Subcutaneous abdominal adipose tissue (tissue), 5 donors: Measurements from ENCODE around the gene BST1.

Experiments used
- H3K27ac ChIP-seq: one replicate; pipeline ENCODE4 v1.7.0; 2013; ENCODE audit warnings: low read depth, mild to moderate bottlenecking, inconsistent platforms, low read length, moderate library complexity
- H3K27me3 ChIP-seq, 5 donors: one replicate each; pipeline ENCODE4 v1.7.0; 2013; ENCODE audit warnings: low read length in 5 of 5, inconsistent platforms in 1 of 5; ENCODE audit not compliant: control insufficient read depth in 5 of 5, insufficient read depth in 4 of 5
- H3K36me3 ChIP-seq, 5 donors: one replicate each; pipeline ENCODE4 v1.7.0; 2013; ENCODE audit warnings: low read length in 5 of 5; ENCODE audit not compliant: control insufficient read depth in 5 of 5, insufficient read depth in 5 of 5
- H3K4me1 ChIP-seq, 5 donors: one replicate each; pipeline ENCODE4 v1.7.0; 2013; ENCODE audit warnings: low read length in 5 of 5, mild to moderate bottlenecking in 3 of 5, moderate library complexity in 1 of 5; ENCODE audit not compliant: control insufficient read depth in 5 of 5, insufficient read depth in 5 of 5
- H3K4me3 ChIP-seq, 5 donors: one replicate each; pipeline ENCODE4 v1.7.0; 2013; ENCODE audit warnings: low read length in 5 of 5, low read depth in 1 of 5
- H3K9ac ChIP-seq, 5 donors: one replicate each; pipeline ENCODE4 v1.7.0; 2013; ENCODE audit warnings: low read length in 5 of 5, mild to moderate bottlenecking in 4 of 5, moderate library complexity in 3 of 5
- H3K9me3 ChIP-seq, 5 donors: one replicate each; pipeline ENCODE4 v1.7.0; 2013; ENCODE audit warnings: low read length in 5 of 5; ENCODE audit not compliant: control insufficient read depth in 5 of 5
- donor health status: healthy.
- donor health status: healthy.
- donor health status: healthy.
- donor health status: healthy.
- donor health status: healthy.

Gene BST1, protein sequence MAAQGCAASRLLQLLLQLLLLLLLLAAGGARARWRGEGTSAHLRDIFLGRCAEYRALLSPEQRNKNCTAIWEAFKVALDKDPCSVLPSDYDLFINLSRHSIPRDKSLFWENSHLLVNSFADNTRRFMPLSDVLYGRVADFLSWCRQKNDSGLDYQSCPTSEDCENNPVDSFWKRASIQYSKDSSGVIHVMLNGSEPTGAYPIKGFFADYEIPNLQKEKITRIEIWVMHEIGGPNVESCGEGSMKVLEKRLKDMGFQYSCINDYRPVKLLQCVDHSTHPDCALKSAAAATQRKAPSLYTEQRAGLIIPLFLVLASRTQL

DNA sequence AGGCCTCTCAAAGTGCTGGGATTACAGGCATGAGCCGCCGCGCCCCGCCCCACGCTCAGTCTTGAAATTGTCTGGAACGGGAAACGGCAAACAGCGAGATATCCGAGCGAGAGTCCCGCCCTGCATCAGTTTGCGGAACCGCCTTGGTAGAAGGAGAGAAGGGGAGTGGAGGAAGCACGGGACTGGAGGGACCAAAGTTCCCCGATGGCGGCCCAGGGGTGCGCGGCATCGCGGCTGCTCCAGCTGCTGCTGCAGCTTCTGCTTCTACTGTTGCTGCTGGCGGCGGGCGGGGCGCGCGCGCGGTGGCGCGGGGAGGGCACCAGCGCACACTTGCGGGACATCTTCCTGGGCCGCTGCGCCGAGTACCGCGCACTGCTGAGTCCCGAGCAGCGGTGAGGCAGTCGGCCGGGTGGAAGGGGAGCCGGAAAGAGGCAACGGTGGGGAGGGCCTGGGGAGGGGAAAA lies at the start of gene BST1:
Gene BST1 (plus strand): TSS at position 125 of the 463 bp plus-strand sequence. CDS start 80 bp downstream, at position 205.
- no peak within 1 kb of the TSS for H3K27ac ChIP-seq
- no peaks in the 10 kb centered on the region for H3K9me3 ChIP-seq
- peak within 1 kb of the TSS; percentile 70 to 74 (median 71) for H3K4me3 ChIP-seq
- peak within 1 kb of the TSS in 4 of 5 donors; percentile 21 to 69 (median 46) for H3K9ac ChIP-seq
- H3K36me3 ChIP-seq = no peaks in the 10 kb centered on the region
- H3K4me1 ChIP-seq = peaks cover 0 to 34% (median 21%) of the 10 kb centered on the region in 5 donors
- no peaks in the 10 kb centered on the region for H3K27me3 ChIP-seq

- peak overlapping the region; percentile 87 to 93 (median 91) for H3K9ac ChIP-seq
- H3K27me3 ChIP-seq = no peaks in the 10 kb centered on the region
- peak overlapping the region; percentile 99 for H3K27ac ChIP-seq
Observed at GRCh38 chr4:15653420-15653819, 49.4 kb upstream of the BST1 start.

GRCh38 chr4:15653864-15654592 lies 48.8 kb upstream of the BST1 start:
- H3K36me3 ChIP-seq = no peaks in the 10 kb centered on the region
- peak overlapping the region; percentile 99 for H3K27ac ChIP-seq
- H3K9ac ChIP-seq = peak overlapping the region; percentile 87 to 93 (median 91)
- no peaks in the 10 kb centered on the region for H3K27me3 ChIP-seq
- peak overlapping the region; percentile 74 to 94 (median 86) for H3K4me3 ChIP-seq
- H3K9me3 ChIP-seq = no peaks in the 10 kb centered on the region
- peaks cover 5 to 72% (median 54%) of the 10 kb centered on the region in 5 donors for H3K4me1 ChIP-seq

More at GRCh38 chr4:15653420-15653819, 49.4 kb upstream of the BST1 start:
- peak overlapping the region; percentile 74 to 94 (median 86) for H3K4me3 ChIP-seq
- H3K36me3 ChIP-seq = no peaks in the 10 kb centered on the region
- peaks cover 5 to 76% (median 54%) of the 10 kb centered on the region in 5 donors for H3K4me1 ChIP-seq
- H3K9me3 ChIP-seq = no peaks in the 10 kb centered on the region

DNA sequence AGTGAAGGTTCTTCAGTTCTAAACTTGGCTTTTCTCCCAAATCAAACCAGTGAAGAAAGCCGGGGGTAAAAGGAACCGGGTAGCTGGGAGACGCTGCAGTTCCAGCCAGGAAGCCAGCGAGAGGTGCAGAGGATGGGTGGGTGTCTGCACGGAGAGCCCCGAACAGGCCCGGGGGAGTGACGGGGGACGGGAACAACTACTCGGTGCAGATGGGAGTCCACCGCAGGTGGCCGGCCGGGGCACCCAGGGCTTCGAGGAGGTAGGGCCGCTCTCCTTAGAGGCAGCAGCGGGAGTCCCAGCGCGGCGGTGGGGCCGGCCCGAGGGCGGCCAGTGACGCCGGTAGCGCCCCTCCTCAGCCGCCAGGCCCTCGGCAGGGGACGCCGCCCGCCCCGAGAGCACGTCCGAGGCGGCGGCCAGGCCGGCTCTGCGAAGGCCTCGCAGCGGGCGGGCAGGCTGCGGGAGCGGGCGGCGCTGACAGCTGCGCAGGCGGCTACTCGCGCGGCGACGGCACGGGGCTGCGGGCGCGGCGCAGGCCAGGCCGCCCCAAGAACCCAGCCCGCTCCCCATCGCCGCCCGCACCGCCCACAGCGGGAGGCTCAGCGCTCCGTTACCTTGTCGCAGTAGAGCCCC lies 48.2 kb upstream of the BST1 start:
- no peaks in the 10 kb centered on the region for H3K9me3 ChIP-seq
- peak overlapping the region; percentile 99 for H3K27ac ChIP-seq

GRCh38 chr4:15655223-15656037 lies 47.4 kb upstream of the BST1 start, which contains the start of gene FBXL5:
Gene FBXL5 (minus strand): TSS chr4:15655357. CDS start chr4:15655287, 70 bp downstream.
- H3K9ac ChIP-seq = peak within 1 kb of the TSS; percentile 87 to 98 (median 96)
- no peaks in the 10 kb centered on the region for H3K27me3 ChIP-seq
- no peaks in the 10 kb centered on the region for H3K36me3 ChIP-seq
- peak within 1 kb of the TSS; percentile 99 for H3K27ac ChIP-seq
- H3K9me3 ChIP-seq = no peaks in the 10 kb centered on the region
- H3K4me1 ChIP-seq = peaks cover 5 to 75% (median 59%) of the 10 kb centered on the region in 5 donors
- peak within 1 kb of the TSS; percentile 74 to 94 (median 86) for H3K4me3 ChIP-seq

More for the DNA sequence above, 48.2 kb upstream of the BST1 start:
- Histone ChIP-seq H3K4me1 (peaks cover 5 to 73% (median 59%) of the 10 kb centered on the region in 5 donors), H3K4me3 (peak overlapping the region; percentile 74 to 94 (median 86)), H3K36me3 (no peaks in the 10 kb centered on the region), H3K9ac (peak overlapping the region; percentile 87 to 93 (median 91)), H3K27me3 (no peaks in the 10 kb centered on the region)

GRCh38 chr4:15656038-15656470 lies 46.8 kb upstream of the BST1 start:
- H3K4me3 ChIP-seq = peak overlapping the region; percentile 68 to 90 (median 74)
- peaks cover 5 to 71% (median 55%) of the 10 kb centered on the region in 5 donors for H3K4me1 ChIP-seq
- H3K36me3 ChIP-seq = no peaks in the 10 kb centered on the region
- no peaks in the 10 kb centered on the region for H3K27me3 ChIP-seq
- peak overlapping the region; percentile 78 to 98 (median 96) for H3K9ac ChIP-seq
- H3K9me3 ChIP-seq = no peaks in the 10 kb centered on the region
- H3K27ac ChIP-seq = peak overlapping the region; percentile 99

GRCh38 chr4:15657366-15657765 lies 45.5 kb upstream of the BST1 start:
- no peaks in the 10 kb centered on the region for H3K27me3 ChIP-seq
- H3K9ac ChIP-seq = peak overlapping the region in 3 of 5 donors; percentile 1 to 17 (median 14)
- H3K27ac ChIP-seq = peak overlapping the region; percentile 99
- peaks cover 5 to 58% (median 41%) of the 10 kb centered on the region in 5 donors for H3K4me1 ChIP-seq
- no peak overlapping the region for H3K4me3 ChIP-seq
- no peaks in the 10 kb centered on the region for H3K9me3 ChIP-seq
- no peaks in the 10 kb centered on the region for H3K36me3 ChIP-seq

GRCh38 chr4:15658136-15658770 lies 44.6 kb upstream of the BST1 start:
- Histone ChIP-seq H3K4me3 (no peak overlapping the region), H3K4me1 (peaks cover 5 to 49% (median 33%) of the 10 kb centered on the region in 5 donors), H3K36me3 (no peaks in the 10 kb centered on the region), H3K27ac (peak overlapping the region; percentile 99), H3K9me3 (no peaks in the 10 kb centered on the region), H3K9ac (peak overlapping the region in 1 of 5 donors; percentile 73), H3K27me3 (no peaks in the 10 kb centered on the region)
